ENCODE results near the gene CSMD2.

DNA sequence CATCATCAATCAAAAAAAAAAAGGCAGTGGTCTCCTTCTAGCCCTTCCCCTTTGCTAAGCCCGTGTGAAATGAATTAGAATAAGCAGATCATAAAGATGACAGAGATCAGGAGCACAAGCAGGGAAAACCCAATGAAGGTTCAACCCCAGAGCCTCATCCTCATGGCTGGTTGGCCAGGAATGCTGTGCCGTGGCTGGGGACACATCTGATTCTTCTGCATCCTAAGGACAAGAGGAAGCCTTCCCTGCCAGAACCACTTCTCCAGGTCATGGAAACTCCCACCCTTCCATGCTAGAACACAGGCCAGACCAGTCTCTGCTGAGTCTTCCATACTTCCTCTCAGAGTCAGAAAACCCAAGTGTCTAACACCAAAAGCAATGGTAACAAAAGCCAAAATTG, 81.1 kb downstream of the CSMD2 start:
- TF ChIP-seq POLR2A (IDR thresholded peaks at IDR 0.05; ENCODE audit: low read depth, low read length) (no peak), POLR2AphosphoS5 (IDR thresholded peaks at IDR 0.05; ENCODE audit: low read depth, low read length) (no peak)

All from GM12892 (cell line).